ENCODE measurements around the gene KLF15.

The KLF15 gene

DNA sequence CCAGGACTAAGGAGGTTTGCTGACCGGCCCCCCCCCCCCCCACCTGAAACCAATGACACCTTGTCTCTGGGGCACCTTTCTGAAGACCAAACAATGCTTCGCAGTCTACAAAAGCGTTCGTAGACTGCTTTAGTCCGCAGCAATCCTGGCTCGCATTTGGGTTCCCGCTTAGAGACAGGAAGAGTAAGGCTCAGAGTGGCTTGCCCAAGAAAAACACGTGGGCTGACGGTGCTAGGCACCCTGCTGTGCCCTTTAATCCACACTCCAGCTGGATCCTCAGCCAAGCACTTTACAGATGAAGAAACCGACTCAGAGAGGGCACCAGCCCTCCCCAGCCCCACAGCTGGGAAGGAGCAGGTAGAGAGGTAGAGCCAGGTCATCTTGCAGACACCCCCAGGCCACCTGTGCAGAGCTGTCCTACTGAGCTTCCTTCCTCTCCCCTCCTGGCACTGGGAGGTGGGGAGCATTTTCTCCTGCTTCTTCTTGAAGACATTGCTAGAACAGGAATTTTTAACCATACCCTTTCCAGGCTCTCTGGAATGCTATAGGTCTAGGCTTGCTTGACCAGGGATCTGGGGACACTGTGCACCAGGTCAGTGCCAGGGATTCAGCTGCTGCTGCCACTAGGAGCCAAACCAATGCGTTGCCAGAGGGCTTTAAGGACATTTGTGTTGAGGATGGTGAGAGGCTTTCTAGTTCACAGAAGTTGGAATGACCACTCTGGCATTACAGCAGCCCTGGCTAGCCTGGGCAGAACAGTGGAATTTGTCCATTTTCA, 1.0 kb upstream of the KLF15 start:
- TF ChIP-seq, protein P1, sequence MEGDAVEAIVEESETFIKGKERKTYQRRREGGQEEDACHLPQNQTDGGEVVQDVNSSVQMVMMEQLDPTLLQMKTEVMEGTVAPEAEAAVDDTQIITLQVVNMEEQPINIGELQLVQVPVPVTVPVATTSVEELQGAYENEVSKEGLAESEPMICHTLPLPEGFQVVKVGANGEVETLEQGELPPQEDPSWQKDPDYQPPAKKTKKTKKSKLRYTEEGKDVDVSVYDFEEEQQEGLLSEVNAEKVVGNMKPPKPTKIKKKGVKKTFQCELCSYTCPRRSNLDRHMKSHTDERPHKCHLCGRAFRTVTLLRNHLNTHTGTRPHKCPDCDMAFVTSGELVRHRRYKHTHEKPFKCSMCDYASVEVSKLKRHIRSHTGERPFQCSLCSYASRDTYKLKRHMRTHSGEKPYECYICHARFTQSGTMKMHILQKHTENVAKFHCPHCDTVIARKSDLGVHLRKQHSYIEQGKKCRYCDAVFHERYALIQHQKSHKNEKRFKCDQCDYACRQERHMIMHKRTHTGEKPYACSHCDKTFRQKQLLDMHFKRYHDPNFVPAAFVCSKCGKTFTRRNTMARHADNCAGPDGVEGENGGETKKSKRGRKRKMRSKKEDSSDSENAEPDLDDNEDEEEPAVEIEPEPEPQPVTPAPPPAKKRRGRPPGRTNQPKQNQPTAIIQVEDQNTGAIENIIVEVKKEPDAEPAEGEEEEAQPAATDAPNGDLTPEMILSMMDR (conservative IDR thresholded peaks at IDR 0.05): no peak
- peak overlapping the region; percentile 87; the same call in 1 of the 2 replicates for H3K27ac ChIP-seq

DNA sequence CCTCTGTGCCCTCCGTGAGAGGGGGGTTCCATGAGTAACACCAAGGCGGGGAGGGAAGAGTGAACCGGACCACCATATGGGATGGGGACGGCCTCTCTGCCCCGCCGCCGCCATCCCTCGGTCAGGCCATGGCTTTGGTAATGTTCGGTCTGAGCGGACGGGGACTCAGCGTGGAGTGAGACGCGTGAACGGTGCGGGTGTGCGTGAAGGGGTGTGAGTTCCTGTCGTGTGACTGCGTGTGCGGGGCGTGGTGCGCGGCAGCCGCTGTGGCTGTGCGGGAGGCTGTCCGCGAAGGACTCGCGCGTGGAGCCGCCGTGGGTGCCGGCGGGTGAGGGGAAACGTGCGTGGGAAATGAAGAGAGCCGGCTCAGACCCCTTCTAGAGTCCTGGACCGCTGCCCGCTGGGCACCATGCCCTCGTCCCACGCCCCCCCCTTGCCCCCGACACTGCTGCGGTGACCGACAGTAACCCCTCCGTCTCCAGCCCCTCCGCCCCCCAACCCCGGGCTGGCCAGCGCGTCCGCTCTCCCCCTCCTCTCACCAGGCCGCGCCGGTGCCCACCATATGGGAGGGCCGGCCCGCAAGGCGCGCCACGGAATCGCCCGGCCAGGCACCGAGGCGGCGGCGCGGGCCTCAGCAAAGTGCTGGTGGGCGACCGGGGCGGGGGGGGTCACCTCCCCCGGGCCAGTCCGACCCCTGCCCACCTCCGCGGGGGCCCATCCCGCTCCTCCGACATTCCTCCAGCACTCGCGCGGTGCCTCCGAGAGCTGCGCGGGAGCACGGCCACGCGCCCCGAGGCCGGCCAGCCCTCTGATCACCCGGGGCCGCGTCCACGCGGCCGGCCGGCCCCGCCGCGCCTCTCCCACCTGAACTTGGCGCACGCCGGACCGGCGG, 589 bp downstream of the KLF15 start:
- TF ChIP-seq, protein P1 (conservative IDR thresholded peaks at IDR 0.05): no peak
- peak overlapping the region; percentile 87 for H3K27ac ChIP-seq

DNA sequence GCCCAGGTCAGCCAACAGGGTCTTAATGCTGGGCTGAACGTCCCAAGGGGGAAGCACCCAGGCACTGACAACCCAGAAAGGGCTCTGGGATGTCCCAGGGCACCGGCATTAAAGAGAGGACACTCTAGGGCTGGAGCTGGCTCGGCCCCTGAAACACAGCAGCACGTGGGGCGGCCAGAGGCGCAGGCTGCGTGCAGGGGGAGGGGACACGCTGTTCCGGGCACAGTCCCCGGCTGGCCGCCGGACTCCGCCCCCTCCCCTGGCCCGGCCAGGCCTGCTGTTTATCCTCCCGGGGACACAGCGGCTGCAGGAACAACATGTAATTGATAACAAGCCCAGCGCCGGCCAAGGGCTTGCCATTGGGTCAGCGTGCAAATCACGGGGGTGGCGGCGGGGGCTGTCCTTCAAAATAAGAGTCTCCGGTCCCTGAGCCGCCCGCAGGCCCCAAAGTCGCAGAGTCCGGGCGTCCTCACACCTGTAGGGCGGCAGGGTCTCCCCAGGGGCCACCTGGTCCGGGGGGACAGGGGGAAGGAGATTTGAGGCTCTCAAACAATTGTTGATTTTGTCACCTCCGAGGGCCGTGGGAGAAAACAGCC, 1.3 kb downstream of the KLF15 start:
- peak overlapping the region; percentile 87 for H3K27ac ChIP-seq
- TF ChIP-seq, protein P1 (conservative IDR thresholded peaks at IDR 0.05): no peak

DNA sequence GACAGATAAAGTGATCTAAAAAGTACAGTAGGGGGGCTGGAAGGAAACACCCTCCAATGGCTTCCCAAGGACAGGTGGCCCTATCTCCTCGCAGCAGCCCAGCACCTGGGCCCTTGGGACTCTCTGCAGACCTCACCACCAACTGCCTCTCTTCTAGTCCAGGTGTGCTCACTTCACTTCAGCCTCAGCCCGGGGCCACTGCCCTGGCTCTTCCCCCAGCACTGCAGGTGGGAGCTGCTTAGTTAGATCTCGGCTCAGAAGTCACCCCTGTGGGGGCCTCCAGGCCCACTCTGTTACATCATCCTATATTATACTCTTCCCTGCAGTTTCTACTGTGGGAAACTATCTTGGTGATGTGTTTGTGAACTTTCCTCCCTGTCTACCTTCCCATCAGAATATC, 2.0 kb downstream of the KLF15 start:
- H3K27ac ChIP-seq: peak overlapping the region; percentile 87
- TF ChIP-seq, protein P1 (conservative IDR thresholded peaks at IDR 0.05): no peak

DNA sequence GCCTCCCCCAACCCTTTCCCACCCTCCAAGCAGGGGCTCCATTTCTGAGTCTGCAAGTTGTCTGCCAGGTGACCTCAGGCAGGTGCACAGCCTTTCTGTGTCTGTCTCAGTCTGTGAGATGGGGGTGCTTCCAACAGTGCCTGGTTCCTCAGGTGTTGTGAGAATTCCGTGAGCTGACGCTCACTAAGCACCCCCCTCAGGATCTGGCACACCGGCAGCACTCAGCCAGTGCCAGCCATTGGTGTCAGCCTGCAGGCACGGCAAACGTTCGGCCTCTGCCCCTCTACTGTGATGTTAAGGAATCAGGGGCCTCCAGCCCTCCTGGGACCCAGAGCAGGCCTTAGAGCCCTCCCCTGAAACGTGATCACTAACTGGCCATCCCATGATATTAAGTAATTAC, 2.4 kb downstream of the KLF15 start:
- H3K27ac ChIP-seq: peak overlapping the region; percentile 87
- TF ChIP-seq, protein P1 (conservative IDR thresholded peaks at IDR 0.05): no peak

DNA sequence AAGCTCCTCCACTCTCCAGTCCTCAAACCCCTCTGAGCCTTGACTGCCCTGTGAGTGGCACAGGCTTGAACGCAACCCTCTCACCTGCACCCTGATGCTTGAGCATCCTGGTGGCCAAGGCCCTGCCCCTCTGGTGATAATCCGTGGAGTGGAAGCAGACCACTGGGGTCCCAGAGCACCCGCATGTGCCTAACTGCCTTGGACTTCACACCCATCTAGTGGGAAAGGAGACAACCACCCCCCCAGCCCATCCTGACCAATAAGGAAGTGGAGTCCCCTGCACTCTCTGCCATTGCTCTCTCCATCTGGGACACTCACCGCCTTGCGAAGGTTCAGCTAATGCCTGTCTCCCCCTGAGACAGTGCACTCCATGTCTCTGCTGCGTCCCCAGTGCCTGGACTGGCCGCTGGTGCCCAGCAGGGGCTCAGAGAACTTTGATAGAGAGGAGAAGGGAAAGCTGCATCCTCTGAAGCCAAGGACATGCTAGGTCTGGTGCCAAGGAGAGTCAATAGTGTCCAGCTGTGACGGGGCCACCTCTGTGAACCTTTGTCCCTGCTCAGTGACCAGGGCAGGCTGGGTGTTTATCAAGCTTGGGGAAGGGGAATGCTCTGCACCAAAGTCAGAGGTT, 3.4 kb downstream of the KLF15 start:
- H3K27ac ChIP-seq: no peak overlapping the region
- TF ChIP-seq, protein P1 (conservative IDR thresholded peaks at IDR 0.05): no peak
